Ovary (tissue), 3 donors: ENCODE results near the gene SMIM1.

Experiments
- EP300 ChIP-seq: sonication (generic); formaldehyde crosslinking; IDR thresholded peaks from one replicate; pipeline ENCODE4 v1.6.1; 2017; ENCODE audit warnings: antibody characterized with exemption
- TF ChIP-seq, protein P1 (sequence below), 3 donors: fragments of 450-650 bp in 2 of 3; fragments of 200-600 bp in 1 of 3; IDR thresholded peaks; one replicate each; pipeline versions ENCODE4 v1.5.1 to v1.8.0; 2016 to 2022; ENCODE audit warnings: antibody characterized with exemption in 3 of 3, mild to moderate bottlenecking in 1 of 3
- donor health status: DM: no; HTN: no; CAD: no.

DNA sequence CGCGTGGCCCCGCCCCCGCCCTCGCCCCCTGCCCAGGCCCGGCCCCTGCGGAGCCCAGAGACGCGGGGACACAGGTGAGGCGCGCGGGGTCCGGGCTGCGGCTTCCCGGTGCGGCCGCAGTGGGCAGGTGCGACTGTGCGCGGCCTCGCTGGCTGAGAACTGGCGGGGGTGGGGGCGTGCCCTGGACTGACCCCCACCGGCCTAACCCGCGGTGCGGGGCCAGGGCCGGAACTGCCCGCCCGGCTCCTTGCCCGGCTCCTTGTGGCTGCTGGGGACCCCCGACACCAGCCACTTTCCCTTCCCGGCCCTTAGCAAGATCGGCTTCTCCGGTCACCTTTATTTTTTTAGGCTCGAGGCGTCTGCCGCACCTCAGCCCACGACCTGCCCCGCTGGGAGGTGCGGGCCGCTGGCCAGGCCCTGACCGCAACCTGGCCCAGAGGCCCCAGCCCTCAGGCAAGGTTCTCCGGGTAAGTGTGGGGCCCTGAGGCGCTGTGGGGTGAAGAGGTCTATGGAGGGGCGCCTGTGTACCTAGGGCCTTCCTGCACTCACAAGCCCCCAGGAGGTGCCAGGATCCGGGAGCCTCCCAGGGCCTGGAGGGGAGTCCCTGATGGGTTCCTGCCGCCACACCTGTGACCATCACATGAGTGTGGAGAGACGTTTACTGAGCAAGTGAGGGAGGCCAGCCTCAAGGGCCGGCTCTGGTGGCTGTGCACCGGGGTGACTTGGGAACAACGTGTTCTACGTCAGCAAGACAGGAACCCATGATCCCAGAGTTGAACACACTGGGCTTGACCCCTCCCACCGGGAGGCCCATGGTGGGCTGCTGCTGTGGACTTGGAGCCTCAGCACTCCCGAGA lies at the start of gene SMIM1:
- TF ChIP-seq, protein P1, sequence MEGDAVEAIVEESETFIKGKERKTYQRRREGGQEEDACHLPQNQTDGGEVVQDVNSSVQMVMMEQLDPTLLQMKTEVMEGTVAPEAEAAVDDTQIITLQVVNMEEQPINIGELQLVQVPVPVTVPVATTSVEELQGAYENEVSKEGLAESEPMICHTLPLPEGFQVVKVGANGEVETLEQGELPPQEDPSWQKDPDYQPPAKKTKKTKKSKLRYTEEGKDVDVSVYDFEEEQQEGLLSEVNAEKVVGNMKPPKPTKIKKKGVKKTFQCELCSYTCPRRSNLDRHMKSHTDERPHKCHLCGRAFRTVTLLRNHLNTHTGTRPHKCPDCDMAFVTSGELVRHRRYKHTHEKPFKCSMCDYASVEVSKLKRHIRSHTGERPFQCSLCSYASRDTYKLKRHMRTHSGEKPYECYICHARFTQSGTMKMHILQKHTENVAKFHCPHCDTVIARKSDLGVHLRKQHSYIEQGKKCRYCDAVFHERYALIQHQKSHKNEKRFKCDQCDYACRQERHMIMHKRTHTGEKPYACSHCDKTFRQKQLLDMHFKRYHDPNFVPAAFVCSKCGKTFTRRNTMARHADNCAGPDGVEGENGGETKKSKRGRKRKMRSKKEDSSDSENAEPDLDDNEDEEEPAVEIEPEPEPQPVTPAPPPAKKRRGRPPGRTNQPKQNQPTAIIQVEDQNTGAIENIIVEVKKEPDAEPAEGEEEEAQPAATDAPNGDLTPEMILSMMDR (IDR thresholded peaks at IDR 0.05) = no peak
- TF ChIP-seq EP300 = no peak
